VCaP (cell line): ENCODE measurements around the gene GORASP1.

Source experiments
- H3K27ac ChIP-seq: fragments of 450-650 bp; 2 replicates; pipeline ENCODE4 v1.5.1; 2017
- CTCF ChIP-seq: fragments of 450-650 bp; conservative IDR thresholded peaks from 2 replicates; pipeline ENCODE4 v1.5.1; 2017; ENCODE audit warnings: mild to moderate bottlenecking, moderate library complexity

Gene GORASP1

GRCh38 chr3:39110041-39110639 is 2.7 kb upstream of the GORASP1 start:
- H3K27ac ChIP-seq, result no peak overlapping the region
- TF ChIP-seq CTCF, result no peak

GRCh38 chr3:39109086-39109485 is 1.7 kb upstream of the GORASP1 start:
- TF ChIP-seq CTCF, result no peak
- peak overlapping the region; percentile 94; the same call in 1 of the 2 replicates for H3K27ac ChIP-seq

- peak overlapping the region; percentile 94 for H3K27ac ChIP-seq
- no peak for TF ChIP-seq CTCF
Observed at GRCh38 chr3:39108200-39108710, 828 bp upstream of the GORASP1 start.

GRCh38 chr3:39106851-39107387 is 508 bp downstream of the GORASP1 start:
- peak overlapping the region; percentile 94 for H3K27ac ChIP-seq
- no peak for TF ChIP-seq CTCF

GRCh38 chr3:39106281-39106811 is 1.1 kb downstream of the GORASP1 start:
- no peak for TF ChIP-seq CTCF
- H3K27ac ChIP-seq, result peak overlapping the region; percentile 94

- H3K27ac ChIP-seq, result peak overlapping the region; percentile 94
- TF ChIP-seq CTCF, result no peak
Observed at GRCh38 chr3:39105687-39106063, 1.8 kb downstream of the GORASP1 start.

- no peak overlapping the region for H3K27ac ChIP-seq
- no peak for TF ChIP-seq CTCF
Observed at GRCh38 chr3:39104961-39105686, 2.3 kb downstream of the GORASP1 start.
